IMR-90 (cell line): Measurements from ENCODE around the gene FRMPD4. TPM values are rescaled to one million over a fixed set of nuclear protein-coding genes. Genes with fewer than 3 reads are reported as not detected.

Source experiments
- ATAC-seq: fragments of 200-7000 bp; cut with Tn5 transposase; 2 replicates; pipeline ENCODE4 v1.9.1; 2020; ENCODE audit warnings: low read depth, mild to moderate bottlenecking, moderate library complexity
- BruUV-seq: library from RNA; stranded (reverse); fragments of 400-500 nt; replicated peaks from 2 replicates; lab custom pipeline; 2021; lab: Mats Ljungman, UMichigan
- CTCF ChIA-PET: fragments of 300-600 bp; formaldehyde crosslinking; extraction: SDS; loops from one replicate; lab custom pipeline; 2021; ENCODE audit warnings: antibody characterized with exemption; lab: Yijun Ruan, JAX
- POLR2A ChIA-PET: fragments of 300-600 bp; sonication (Branson Sonifier 250); formaldehyde crosslinking; loops from one replicate; lab custom pipeline; 2022; ENCODE audit warnings: antibody characterized with exemption; ENCODE audit not compliant: unreplicated experiment; lab: Charles Lee
- DNase-seq: peaks from one replicate; pipeline ENCODE4 v3.0.0; 2013
- H2AFZ ChIP-seq: replicated peaks from 2 replicates; pipeline ENCODE3; 2013; ENCODE audit warnings: low read length, mild to moderate bottlenecking; ENCODE audit not compliant: poor library complexity
- H2AK5ac ChIP-seq: 2 replicates; pipeline ENCODE4 v1.6.1; 2013; ENCODE audit warnings: low read depth, low read length, inconsistent platforms
- H2AK9ac ChIP-seq: replicated peaks from 2 replicates; pipeline ENCODE3; 2013; ENCODE audit warnings: mild to moderate bottlenecking, low read depth, low read length, moderate library complexity; ENCODE audit not compliant: poor library complexity
- H2BK120ac ChIP-seq: 2 replicates; pipeline ENCODE4 v1.6.1; 2013; ENCODE audit warnings: low read depth, low read length, inconsistent platforms
- H2BK15ac ChIP-seq: 3 replicates; pipeline ENCODE4 v1.6.1; 2013; ENCODE audit warnings: low read depth, low read length, inconsistent platforms
- H2BK20ac ChIP-seq: 2 replicates; pipeline ENCODE4 v1.6.1; 2013; ENCODE audit warnings: low read depth, mild to moderate bottlenecking, inconsistent platforms, low read length, moderate library complexity
- H2BK5ac ChIP-seq: 2 replicates; pipeline ENCODE4 v1.6.1; 2013; ENCODE audit warnings: mild to moderate bottlenecking, low read depth, low read length, inconsistent platforms; ENCODE audit not compliant: poor library complexity, severe bottlenecking
- H3K14ac ChIP-seq: replicated peaks from 2 replicates; pipeline ENCODE4 v1.6.1; 2013; ENCODE audit warnings: low read depth, low read length, inconsistent platforms
- H3K18ac ChIP-seq: 2 replicates; pipeline ENCODE4 v1.6.1; 2013; ENCODE audit warnings: low read depth, low read length, control low read depth
- H3K23ac ChIP-seq: 2 replicates; pipeline ENCODE4 v1.6.1; 2013; ENCODE audit warnings: low read depth, low read length, inconsistent platforms
- H3K27ac ChIP-seq: 2 replicates; pipeline ENCODE4 v1.5.1; 2013; ENCODE audit warnings: mild to moderate bottlenecking, control low read depth, low read length; ENCODE audit not compliant: insufficient read depth
- H3K27me3 ChIP-seq: 2 replicates; pipeline ENCODE4 v1.6.1; 2013; ENCODE audit warnings: low read length; ENCODE audit not compliant: control insufficient read depth, insufficient read depth
- H3K36me3 ChIP-seq: 2 replicates; pipeline ENCODE4 v1.6.1; 2013; ENCODE audit warnings: low read length, mixed read lengths; ENCODE audit not compliant: control insufficient read depth, insufficient read depth
- H3K4ac ChIP-seq: 2 replicates; pipeline ENCODE4 v1.6.1; 2013; ENCODE audit warnings: low read depth, low read length, inconsistent platforms
- H3K4me1 ChIP-seq: 2 replicates; pipeline ENCODE4 v1.6.1; 2013; ENCODE audit warnings: low read length, mixed read lengths; ENCODE audit not compliant: control insufficient read depth, insufficient read depth
- H3K4me2 ChIP-seq: 2 replicates; pipeline ENCODE4 v1.6.1; 2013; ENCODE audit warnings: low read depth, mild to moderate bottlenecking, control low read depth, low read length, moderate library complexity
- H3K4me3 ChIP-seq: 2 replicates; pipeline ENCODE4 v1.5.1; 2013; ENCODE audit warnings: low read depth, mild to moderate bottlenecking, control low read depth, low read length, moderate library complexity; ENCODE audit not compliant: insufficient read depth
- H3K56ac ChIP-seq: 2 replicates; pipeline ENCODE4 v1.6.1; 2013; ENCODE audit warnings: low read length, inconsistent platforms; ENCODE audit not compliant: insufficient read depth; ENCODE audit errors: extremely low read depth
- H3K79me1 ChIP-seq, 2 experiments: 2 replicates each; pipeline ENCODE4 v1.6.1; 2013; ENCODE audit warnings: low read length in 2 of 2, inconsistent platforms in 1 of 2, low read depth in 1 of 2
- H3K9ac ChIP-seq: 2 replicates; pipeline ENCODE4 v1.6.1; 2013; ENCODE audit warnings: low read depth, low read length, control low read depth
- H3K9me1 ChIP-seq: 2 replicates; pipeline ENCODE4 v1.6.1; 2013; ENCODE audit warnings: low read length, inconsistent platforms; ENCODE audit not compliant: insufficient read depth
- H3K9me3 ChIP-seq: 2 replicates; pipeline ENCODE4 v1.6.1; 2013; ENCODE audit warnings: low read length; ENCODE audit not compliant: control insufficient read depth, insufficient read depth
- H4K20me1 ChIP-seq: 2 replicates; pipeline ENCODE4 v1.6.1; 2013; ENCODE audit warnings: low read length, inconsistent platforms; ENCODE audit not compliant: insufficient read depth
- H4K5ac ChIP-seq: 2 replicates; pipeline ENCODE4 v1.6.1; 2013; ENCODE audit warnings: mild to moderate bottlenecking, low read depth, low read length, control low read depth
- H4K8ac ChIP-seq, 2 experiments: 2 replicates each; pipeline ENCODE4 v1.6.1; 2013; ENCODE audit warnings: low read depth in 2 of 2, low read length in 2 of 2, control low read depth in 1 of 2, inconsistent platforms in 1 of 2
- H4K91ac ChIP-seq: 2 replicates; pipeline ENCODE4 v1.6.1; 2013; ENCODE audit warnings: low read depth, low read length, inconsistent platforms; ENCODE audit not compliant: insufficient read depth
- BHLHE40 ChIP-seq: fragments of 150-350 bp; IDR thresholded peaks from 2 replicates; pipeline ENCODE4 v1.6.1; 2016; ENCODE audit warnings: mild to moderate bottlenecking, low read depth, low read length
- CHD1 ChIP-seq: IDR thresholded peaks from 2 replicates; pipeline ENCODE4 v1.6.1; 2012; ENCODE audit warnings: low read depth, low read length, improper control_type of control experiment
- FOS ChIP-seq: fragments of 150-350 bp; IDR thresholded peaks from 2 replicates; pipeline ENCODE4 v1.6.1; 2016; ENCODE audit warnings: low read depth, low read length
- NFE2L2 ChIP-seq: fragments of 150-350 bp; IDR thresholded peaks from 2 replicates; pipeline ENCODE4 v1.6.1; 2016; ENCODE audit warnings: low read depth, mild to moderate bottlenecking, low read length
- RAD21 ChIP-seq: IDR thresholded peaks from 2 replicates; pipeline ENCODE4 v1.6.1; 2012; ENCODE audit warnings: low read length, improper control_type of control experiment
- RFX5 ChIP-seq: IDR thresholded peaks from 2 replicates; pipeline ENCODE4 v1.8.0; 2012; ENCODE audit warnings: low read depth, mild to moderate bottlenecking, low read length, moderate library complexity
- SMC3 ChIP-seq: fragments of 150-350 bp; IDR thresholded peaks from 2 replicates; pipeline ENCODE4 v1.6.1; 2016; ENCODE audit warnings: low read depth, mild to moderate bottlenecking, antibody characterized with exemption, low read length, moderate library complexity
- USF2 ChIP-seq: fragments of 150-350 bp; IDR thresholded peaks from 2 replicates; pipeline ENCODE4 v1.6.1; 2017; ENCODE audit warnings: mild to moderate bottlenecking, antibody characterized with exemption, low read length, low read depth
- WGBS, 2 experiments: methylation state at CpG; one replicate each; pipeline versions ENCODE4 v1.1.5 to v1.1.7; 2013; ENCODE audit warnings: missing lambda C conversion rate in 2 of 2; ENCODE audit not compliant: insufficient read length in 1 of 2; ENCODE audit errors: extremely low coverage in 2 of 2; 5-methylcytosine and 5-hydroxymethylcytosine counted together
- dilution Hi-C: fragments of 300-500 bp; cut with HindIII; formaldehyde crosslinking; loops from one replicate; pipeline ENCODE4 v1.14.3; 2018; ENCODE audit warnings: low sequenced_read_pairs; ENCODE audit not compliant: unreplicated experiment
- in situ Hi-C: fragments of 300-500 bp; cut with MboI; formaldehyde crosslinking; loops from 3 replicates; pipeline ENCODE4 v1.14.3; 2019; ENCODE audit warnings: low sequenced_read_pairs, inconsistent platforms, mixed read lengths
- intact Hi-C: fragments of 100-400 bp; cut with micrococcal nuclease; formaldehyde crosslinking; loops from 2 replicates; pipeline ENCODE4 v1.10.0; 2022
- polyA plus RNA-seq, 3 experiments: library from polyadenylated mRNA; depleted of rRNA; stranded (reverse); fragments of >200 nt; gene quantifications; 2 replicates each; pipeline ENCODE4 v1.2.3, GENCODE V29; 2012; ENCODE audit warnings: low replicate concordance in 1 of 3
- total RNA-seq: library from RNA; depleted of rRNA; stranded (reverse); fragments of >200 nt; gene quantifications from 2 replicates; pipeline ENCODE4 v1.2.3, GENCODE V29; 2012

Gene FRMPD4
- total and polyA plus RNA-seq, 2 of the 4 experiments (the other 2 are of a cell fraction): 0.53 to 1.1 TPM

- Histone ChIP-seq H4K20me1 (no peaks in the 10 kb centered on the region), H3K18ac (no peak overlapping the region), H3K4ac (no peak overlapping the region), H3K56ac (no peak overlapping the region), H4K91ac (no peak overlapping the region), H3K36me3 (no peaks in the 10 kb centered on the region), H3K9me1 (no peaks in the 10 kb centered on the region), H2AK5ac (no peak overlapping the region), H2BK20ac (no peak overlapping the region), H2AFZ (no peak overlapping the region), H2BK120ac (no peak overlapping the region), H2BK5ac (no peak overlapping the region), H4K8ac (no peak overlapping the region), H3K14ac (no peak overlapping the region), H3K4me1 (no peaks in the 10 kb centered on the region), H3K4me3 (no peak overlapping the region), H3K27ac (no peak overlapping the region), H3K27me3 (no peaks in the 10 kb centered on the region), H3K23ac (no peak overlapping the region), H3K9ac (no peak overlapping the region), H3K4me2 (no peak overlapping the region), H2BK15ac (no peak overlapping the region), H3K9me3 (no peaks in the 10 kb centered on the region), H3K79me1 (no peaks in the 10 kb centered on the region), H4K5ac (no peak overlapping the region), H2AK9ac (no peak overlapping the region)
- no peak for TF ChIP-seq NFE2L2
- TF ChIP-seq RAD21: no peak
- no peak for TF ChIP-seq SMC3
- TF ChIP-seq RFX5: no peak
- TF ChIP-seq BHLHE40: no peak
- TF ChIP-seq USF2: no peak
- no peak for TF ChIP-seq FOS
- no peak for TF ChIP-seq CHD1
- no peak for DNase-seq
- POLR2A ChIA-PET: no interaction called here
- no TSS peak for BruUV-seq
- 40% methylated on average over 1 of the region's 2 CpGs; no CpG with 5 or more reads in 1 of the 2 experiments for WGBS, 2 experiments
- ATAC-seq: no peak
- in situ Hi-C loops: no loop called here
- intact Hi-C loops: no loop called here
- CTCF ChIA-PET: no interaction called here
- dilution Hi-C loops: no loop called here
Observed at GRCh38 chrX:12693754-12694153, 555.5 kb downstream of the FRMPD4 start.
